Neural progenitor cell (in vitro differentiated cells): ENCODE results near the gene SYNPO2L. TPM values are rescaled to one million over a fixed set of nuclear protein-coding genes. Genes with fewer than 3 reads are reported as not detected.

Experiments used
- DNase-seq: peaks from one replicate; pipeline ENCODE4 v3.0.0-alpha.2; 2016; ENCODE audit warnings: low spot score
- H2AFZ ChIP-seq: fragments of 200-600 bp; sonication (generic); replicated peaks from 2 replicates; pipeline ENCODE4 v1.6.1; 2016; ENCODE audit warnings: antibody characterized with exemption
- H3F3A ChIP-seq: fragments of 200-600 bp; sonication (generic); 2 replicates; pipeline ENCODE4 v1.6.1; 2016; ENCODE audit warnings: antibody characterized with exemption, low read depth
- H3K27ac ChIP-seq: fragments of 200-600 bp; sonication (generic); 2 replicates; pipeline ENCODE4 v1.5.1; 2016; ENCODE audit warnings: mild to moderate bottlenecking
- H3K27me3 ChIP-seq: fragments of 200-600 bp; sonication (generic); 2 replicates; pipeline ENCODE4 v1.6.1; 2016; ENCODE audit warnings: mild to moderate bottlenecking, moderate library complexity
- H3K36me3 ChIP-seq: fragments of 200-600 bp; sonication (generic); 2 replicates; pipeline ENCODE4 v1.5.1; 2016
- H3K4me1 ChIP-seq: fragments of 200-600 bp; sonication (generic); 2 replicates; pipeline ENCODE4 v1.6.1; 2016; ENCODE audit warnings: mixed run types
- H3K4me2 ChIP-seq: fragments of 200-600 bp; sonication (generic); 2 replicates; pipeline ENCODE4 v1.6.1; 2016
- H3K4me3 ChIP-seq: fragments of 200-600 bp; sonication (generic); 2 replicates; pipeline ENCODE4 v1.5.1; 2016
- H3K79me2 ChIP-seq: fragments of 200-600 bp; sonication (generic); 2 replicates; pipeline ENCODE4 v1.6.1; 2016; ENCODE audit warnings: low read depth
- H3K9ac ChIP-seq: fragments of 200-600 bp; sonication (generic); 2 replicates; pipeline ENCODE4 v1.6.1; 2016
- H3K9me3 ChIP-seq: fragments of 200-600 bp; sonication (generic); 2 replicates; pipeline ENCODE4 v1.5.1; 2016; ENCODE audit warnings: low read depth
- H4K20me1 ChIP-seq: fragments of 200-600 bp; sonication (generic); 2 replicates; pipeline ENCODE4 v1.6.1; 2016; ENCODE audit warnings: low read depth
- H3K27ac Mint-ChIP-seq: 3 replicates; pipeline ENCODE4 v1.8.0; 2021; ENCODE audit warnings: mixed read lengths
- H3K27me3 Mint-ChIP-seq: 2 replicates; pipeline ENCODE4 v1.8.0; 2022; ENCODE audit warnings: low read depth, mild to moderate bottlenecking, inconsistent platforms, moderate library complexity, mixed read lengths; ENCODE audit not compliant: insufficient read depth
- H3K36me3 Mint-ChIP-seq: 3 replicates; pipeline ENCODE4 v1.8.0; 2021; ENCODE audit warnings: mixed read lengths
- H3K4me1 Mint-ChIP-seq: 3 replicates; pipeline ENCODE4 v1.8.0; 2021; ENCODE audit warnings: mixed read lengths
- H3K4me3 Mint-ChIP-seq: 3 replicates; pipeline ENCODE4 v1.8.0; 2021; ENCODE audit warnings: mild to moderate bottlenecking, moderate library complexity, mixed read lengths
- H3K9me3 Mint-ChIP-seq: 3 replicates; pipeline ENCODE4 v1.8.0; 2020; ENCODE audit warnings: mixed read lengths
- CTCF ChIP-seq: fragments of 200-600 bp; sonication (generic); IDR thresholded peaks from 2 replicates; pipeline ENCODE4 v1.5.1; 2017; ENCODE audit warnings: antibody characterized with exemption, mild to moderate bottlenecking
- EZH2 ChIP-seq: fragments of 200-600 bp; sonication (generic); IDR thresholded peaks from 2 replicates; pipeline ENCODE4 v1.6.1; 2017; ENCODE audit warnings: antibody characterized with exemption, mild to moderate bottlenecking, moderate library complexity
- EZH2phosphoT487 ChIP-seq: fragments of 200-600 bp; sonication (generic); IDR thresholded peaks from 2 replicates; pipeline ENCODE4 v1.6.1; 2017; ENCODE audit warnings: antibody characterized with exemption
- total RNA-seq: library from RNA; depleted of rRNA; stranded (reverse); fragments of >200 nt; gene quantifications from 2 replicates; pipeline ENCODE4 v1.2.3, GENCODE V29; 2015; ENCODE audit warnings: low replicate concordance

Gene SYNPO2L
- total RNA-seq, 1 donor from 2014 or later: 0.13 TPM

GRCh38 chr10:73614720-73615119 is 41.1 kb downstream of the SYNPO2L start:
- Histone ChIP-seq H3K79me2 (peaks cover 71% of the 10 kb centered on the region), H2AFZ (no peak overlapping the region), H3K27me3 (no peaks in the 10 kb centered on the region), H3K27ac (no peak overlapping the region), H3F3A (peaks cover 6% of the 10 kb centered on the region), H3K4me1 (no peaks in the 10 kb centered on the region), H3K4me3 (no peak overlapping the region), H3K9ac (no peak overlapping the region), H3K9me3 (no peaks in the 10 kb centered on the region), H3K4me2 (no peak overlapping the region), H3K36me3 (no peaks in the 10 kb centered on the region), H4K20me1 (peaks cover 3% of the 10 kb centered on the region)
- Mint-ChIP-seq H3K4me3 (no peak overlapping the region), H3K9me3 (no peaks in the 10 kb centered on the region), H3K27me3 (peaks cover 5% of the 10 kb centered on the region), H3K4me1 (no peaks in the 10 kb centered on the region), H3K36me3 (no peaks in the 10 kb centered on the region), H3K27ac (no peak overlapping the region)
- TF ChIP-seq EZH2 (no peak), EZH2phosphoT487 (no peak), CTCF (no peak)
- DNase-seq: no peak

GRCh38 chr10:73609116-73609515 is 46.7 kb downstream of the SYNPO2L start:
- Histone ChIP-seq H3F3A (no peaks in the 10 kb centered on the region), H3K9me3 (no peaks in the 10 kb centered on the region), H3K9ac (no peak overlapping the region), H3K27ac (no peak overlapping the region), H4K20me1 (no peaks in the 10 kb centered on the region), H3K4me2 (no peak overlapping the region), H3K27me3 (no peaks in the 10 kb centered on the region), H3K36me3 (no peaks in the 10 kb centered on the region), H3K4me1 (no peaks in the 10 kb centered on the region), H3K4me3 (no peak overlapping the region), H2AFZ (no peak overlapping the region), H3K79me2 (peaks cover 56% of the 10 kb centered on the region)
- peaks cover 7% of the 10 kb centered on the region for H3K27me3 Mint-ChIP-seq
- no peaks in the 10 kb centered on the region for H3K9me3 Mint-ChIP-seq
- TF ChIP-seq CTCF: no peak
- TF ChIP-seq EZH2phosphoT487: no peak
- TF ChIP-seq EZH2: no peak
- H3K36me3 Mint-ChIP-seq: peaks cover 6% of the 10 kb centered on the region
- no peak overlapping the region for H3K4me3 Mint-ChIP-seq
- no peak for DNase-seq
- H3K27ac Mint-ChIP-seq: no peak overlapping the region
- no peaks in the 10 kb centered on the region for H3K4me1 Mint-ChIP-seq

GRCh38 chr10:73601486-73601921 is 54.3 kb downstream of the SYNPO2L start:
- H3K4me1 Mint-ChIP-seq: peaks cover 7% of the 10 kb centered on the region
- Histone ChIP-seq H3K4me1 (no peaks in the 10 kb centered on the region), H3K79me2 (peaks cover 24% of the 10 kb centered on the region), H4K20me1 (peaks cover 13% of the 10 kb centered on the region), H3K9ac (no peak overlapping the region), H3K4me3 (no peak overlapping the region), H3K27ac (peak overlapping the region; percentile 29), H3K27me3 (no peaks in the 10 kb centered on the region), H2AFZ (no peak overlapping the region), H3K4me2 (no peak overlapping the region), H3K36me3 (no peaks in the 10 kb centered on the region), H3F3A (peaks cover 6% of the 10 kb centered on the region), H3K9me3 (no peaks in the 10 kb centered on the region)
- no peaks in the 10 kb centered on the region for H3K9me3 Mint-ChIP-seq
- TF ChIP-seq CTCF (no peak), EZH2 (no peak), EZH2phosphoT487 (no peak)
- peaks cover 4% of the 10 kb centered on the region for H3K36me3 Mint-ChIP-seq
- peaks cover 2% of the 10 kb centered on the region for H3K27me3 Mint-ChIP-seq
- no peak overlapping the region for H3K4me3 Mint-ChIP-seq
- no peak overlapping the region for H3K27ac Mint-ChIP-seq
- DNase-seq: no peak
